GM21423 (cell line): ENCODE measurements around the gene FCGR3B.
"Not testable (repeated sequence)": the region's sequence is repeated elsewhere in the genome, so short reads cannot be mapped to it uniquely, and the experiment has no call there.

Experiments
- ATAC-seq: cut with Tn5 transposase; IDR thresholded peaks from one replicate; pipeline ENCODE4 v1.9.1; 2021; ENCODE audit warnings: mild to moderate bottlenecking, moderate library complexity; ENCODE audit not compliant: unreplicated experiment

Gene FCGR3B

GRCh38 chr1:161639203-161639602, 8.2 kb upstream of the FCGR3B start:
- not testable (repeated sequence) for ATAC-seq

- ATAC-seq = not testable (repeated sequence)
These were observed 7.4 kb upstream of the FCGR3B start for GRCh38 chr1:161638251-161638993.

- ATAC-seq = not testable (repeated sequence)
These were observed 6.0 kb upstream of the FCGR3B start for GRCh38 chr1:161636976-161637375.

GRCh38 chr1:161636189-161636782, 5.3 kb upstream of the FCGR3B start:
- ATAC-seq = not testable (repeated sequence)

GRCh38 chr1:161634993-161635392, 4.0 kb upstream of the FCGR3B start:
- not testable (repeated sequence) for ATAC-seq

- ATAC-seq = not testable (repeated sequence)
These were observed 741 bp downstream of the FCGR3B start for GRCh38 chr1:161630128-161630742.

GRCh38 chr1:161626445-161627146, 4.4 kb downstream of the FCGR3B start:
- not testable (repeated sequence) for ATAC-seq

- not testable (repeated sequence) for ATAC-seq
These were observed 6.4 kb downstream of the FCGR3B start for GRCh38 chr1:161624605-161625004.

- ATAC-seq = peak; percentile 48
These were observed 7.5 kb downstream of the FCGR3B start for GRCh38 chr1:161623401-161624051.

- peak; percentile 32 for ATAC-seq
These were observed 8.9 kb downstream of the FCGR3B start for GRCh38 chr1:161622054-161622453.

- peak; percentile 49 for ATAC-seq
These were observed 9.6 kb downstream of the FCGR3B start for GRCh38 chr1:161621181-161622000.

- ATAC-seq = not testable (repeated sequence)
These were observed 10.6 kb downstream of the FCGR3B start for GRCh38 chr1:161620399-161620798.

GRCh38 chr1:161618517-161618916, 12.5 kb downstream of the FCGR3B start:
- not testable (repeated sequence) for ATAC-seq

GRCh38 chr1:161616417-161616816, 14.6 kb downstream of the FCGR3B start:
- ATAC-seq = not testable (repeated sequence)

GRCh38 chr1:161613142-161613514, 17.8 kb downstream of the FCGR3B start:
- ATAC-seq = not testable (repeated sequence)

- ATAC-seq = peak; percentile 90
These were observed 18.4 kb downstream of the FCGR3B start for GRCh38 chr1:161612322-161613141.

- peak; percentile 7 for ATAC-seq
These were observed 19.1 kb downstream of the FCGR3B start for GRCh38 chr1:161611866-161612321.

GRCh38 chr1:161610198-161610597, 20.8 kb downstream of the FCGR3B start:
- not testable (repeated sequence) for ATAC-seq
